C4-2B (cell line): ENCODE measurements around the gene RASGRF2.

ENCODE experiments used
- H3K27ac ChIP-seq: fragments of 450-650 bp; 2 replicates; pipeline ENCODE4 v1.5.1; 2017
- ZFX ChIP-seq: fragments of 450-650 bp; IDR thresholded peaks from 2 replicates; pipeline ENCODE4 v1.6.1; 2017
- TF ChIP-seq, protein P1 (sequence below): fragments of 450-650 bp; conservative IDR thresholded peaks from 2 replicates; pipeline ENCODE4 v1.5.1; 2017; ENCODE audit warnings: mild to moderate bottlenecking

RASGRF2 gene

DNA sequence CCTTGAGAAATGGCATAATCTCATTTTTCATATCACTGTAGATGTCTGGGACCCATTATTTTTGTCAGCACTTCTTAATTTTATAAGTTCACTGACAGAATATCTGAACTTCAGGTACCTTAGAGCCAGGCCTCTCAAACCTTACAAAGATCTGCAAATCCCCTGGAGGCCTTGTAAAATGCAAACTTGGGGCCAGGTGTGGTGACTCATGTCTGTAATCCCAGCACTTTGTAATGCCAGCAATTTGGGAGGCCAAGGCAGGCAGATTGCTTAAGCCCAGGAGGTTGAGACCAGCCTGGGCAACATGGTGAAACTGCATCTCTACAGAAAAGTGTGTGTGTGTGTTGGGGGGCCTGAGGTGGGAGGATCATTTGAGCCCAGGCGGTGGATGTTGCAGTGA lies 30.8 kb downstream of the RASGRF2 start:
- no peak for TF ChIP-seq ZFX
- TF ChIP-seq, protein P1, sequence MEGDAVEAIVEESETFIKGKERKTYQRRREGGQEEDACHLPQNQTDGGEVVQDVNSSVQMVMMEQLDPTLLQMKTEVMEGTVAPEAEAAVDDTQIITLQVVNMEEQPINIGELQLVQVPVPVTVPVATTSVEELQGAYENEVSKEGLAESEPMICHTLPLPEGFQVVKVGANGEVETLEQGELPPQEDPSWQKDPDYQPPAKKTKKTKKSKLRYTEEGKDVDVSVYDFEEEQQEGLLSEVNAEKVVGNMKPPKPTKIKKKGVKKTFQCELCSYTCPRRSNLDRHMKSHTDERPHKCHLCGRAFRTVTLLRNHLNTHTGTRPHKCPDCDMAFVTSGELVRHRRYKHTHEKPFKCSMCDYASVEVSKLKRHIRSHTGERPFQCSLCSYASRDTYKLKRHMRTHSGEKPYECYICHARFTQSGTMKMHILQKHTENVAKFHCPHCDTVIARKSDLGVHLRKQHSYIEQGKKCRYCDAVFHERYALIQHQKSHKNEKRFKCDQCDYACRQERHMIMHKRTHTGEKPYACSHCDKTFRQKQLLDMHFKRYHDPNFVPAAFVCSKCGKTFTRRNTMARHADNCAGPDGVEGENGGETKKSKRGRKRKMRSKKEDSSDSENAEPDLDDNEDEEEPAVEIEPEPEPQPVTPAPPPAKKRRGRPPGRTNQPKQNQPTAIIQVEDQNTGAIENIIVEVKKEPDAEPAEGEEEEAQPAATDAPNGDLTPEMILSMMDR = no peak
- no peak overlapping the region for H3K27ac ChIP-seq

- TF ChIP-seq, protein P1 = no peak
- TF ChIP-seq ZFX = no peak
- no peak overlapping the region for H3K27ac ChIP-seq
Measured at GRCh38 chr5:80995908-80996307, 35.7 kb downstream of the RASGRF2 start.

DNA sequence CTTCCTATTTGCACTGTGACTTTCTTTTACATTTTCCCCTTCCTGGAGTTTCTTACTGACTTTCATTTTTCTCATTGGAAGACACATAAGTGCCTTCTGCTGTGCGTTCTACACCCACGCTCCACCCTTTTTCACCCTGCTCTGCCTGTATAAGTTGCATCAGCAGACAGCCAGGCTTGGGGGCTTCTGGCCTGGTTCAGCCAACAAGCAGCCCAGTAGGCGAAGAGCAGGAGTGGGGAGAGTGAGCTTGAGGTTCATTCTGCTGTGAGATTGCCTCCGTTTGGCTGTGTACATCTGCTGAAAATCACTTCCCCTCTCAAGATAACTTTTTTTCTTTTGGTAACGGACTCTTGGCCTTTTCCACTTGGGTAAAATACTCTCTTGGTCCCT lies 38.4 kb downstream of the RASGRF2 start:
- H3K27ac ChIP-seq = no peak overlapping the region
- TF ChIP-seq ZFX = no peak
- TF ChIP-seq, protein P1 = no peak

- no peak overlapping the region for H3K27ac ChIP-seq
- TF ChIP-seq, protein P1 = no peak
- TF ChIP-seq ZFX = no peak
Measured at GRCh38 chr5:81003811-81004386, 43.7 kb downstream of the RASGRF2 start.

GRCh38 chr5:81005708-81006107 lies 45.5 kb downstream of the RASGRF2 start:
- no peak overlapping the region for H3K27ac ChIP-seq
- no peak for TF ChIP-seq ZFX
- TF ChIP-seq, protein P1 = no peak

DNA sequence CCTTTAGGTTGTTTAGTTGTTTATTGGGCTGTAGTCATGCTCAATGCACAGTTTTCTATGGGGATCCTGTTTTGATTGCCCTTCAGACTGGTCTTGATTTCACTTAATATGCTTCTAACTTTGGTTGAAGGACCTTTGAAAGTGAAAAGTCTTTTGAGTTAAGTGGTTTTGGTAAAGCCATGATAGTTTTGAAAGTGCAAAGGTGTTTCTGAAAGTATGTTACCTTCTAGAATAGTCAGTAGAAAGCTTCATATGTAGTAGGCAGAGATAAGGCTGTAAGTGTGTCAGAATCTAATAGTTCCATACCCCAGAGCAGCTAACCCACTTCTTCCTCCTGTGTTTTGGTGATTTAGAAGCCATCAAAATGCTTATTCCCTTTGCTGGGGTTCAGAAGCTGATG lies 46.1 kb downstream of the RASGRF2 start:
- H3K27ac ChIP-seq = no peak overlapping the region
- TF ChIP-seq, protein P1 = no peak
- no peak for TF ChIP-seq ZFX

DNA sequence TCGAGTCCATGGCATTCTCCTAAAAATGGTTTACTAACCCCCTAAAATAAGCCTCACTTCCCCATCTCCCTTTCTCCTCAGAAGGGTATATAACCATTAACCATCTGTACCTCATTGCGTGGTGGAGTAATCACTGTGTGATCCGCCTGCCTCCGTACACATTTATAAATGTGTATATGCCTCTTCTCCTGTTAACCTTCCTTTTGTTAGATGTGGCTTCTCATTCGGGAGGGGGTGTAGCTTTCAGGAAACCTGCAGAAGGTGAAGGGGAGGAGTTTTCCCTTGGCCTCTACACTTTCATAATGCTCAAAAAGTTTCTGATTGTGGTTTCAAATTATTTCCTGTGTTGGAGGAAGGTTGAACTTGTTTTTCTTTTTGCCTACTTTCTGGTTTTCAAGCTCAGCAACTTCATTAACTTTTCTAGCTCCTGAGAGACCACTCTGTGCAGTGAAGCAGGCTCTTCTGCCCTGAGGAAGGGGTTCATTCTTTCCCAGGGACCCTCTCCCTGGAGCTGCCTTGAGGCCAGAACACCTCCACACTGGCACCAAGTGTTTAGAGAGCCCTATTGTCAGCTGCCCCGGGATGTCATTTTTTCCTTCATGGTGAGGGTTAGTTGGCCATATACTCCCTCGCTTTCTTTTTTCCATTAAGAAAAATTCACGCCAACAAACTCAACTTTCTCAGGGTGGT lies 46.9 kb downstream of the RASGRF2 start:
- TF ChIP-seq ZFX = no peak
- TF ChIP-seq, protein P1 = no peak

More for the DNA sequence above, 46.9 kb downstream of the RASGRF2 start:
- no peak overlapping the region for H3K27ac ChIP-seq
